PC-9 (cell line): ENCODE measurements around the gene DEFB127.
A peak's percentile ranks its signal among the peaks of the same experiment; 100 is the strongest.

Source experiments
- CTCF ChIP-seq: fragments of 200-600 bp; sonication (generic); conservative IDR thresholded peaks from 2 replicates; pipeline ENCODE4 v1.6.1; 2017; ENCODE audit warnings: mixed run types, antibody characterized with exemption, mild to moderate bottlenecking, moderate library complexity
- EZH2 ChIP-seq: fragments of 200-600 bp; sonication (generic); IDR thresholded peaks from 2 replicates; pipeline ENCODE4 v1.8.0; 2017; ENCODE audit warnings: antibody characterized with exemption, low read depth

GRCh38 chr20:137668-138490 is 19.4 kb upstream of the DEFB127 start:
- TF ChIP-seq CTCF (peak; percentile 73), EZH2 (no peak)
